ENCODE measurements around the gene NEFH. TPM values are rescaled to one million over a fixed set of nuclear protein-coding genes. Genes with fewer than 3 reads are reported as not detected.

Gene NEFH
- total RNA-seq, 1 donor from 2014 or later = 1.3 TPM

DNA sequence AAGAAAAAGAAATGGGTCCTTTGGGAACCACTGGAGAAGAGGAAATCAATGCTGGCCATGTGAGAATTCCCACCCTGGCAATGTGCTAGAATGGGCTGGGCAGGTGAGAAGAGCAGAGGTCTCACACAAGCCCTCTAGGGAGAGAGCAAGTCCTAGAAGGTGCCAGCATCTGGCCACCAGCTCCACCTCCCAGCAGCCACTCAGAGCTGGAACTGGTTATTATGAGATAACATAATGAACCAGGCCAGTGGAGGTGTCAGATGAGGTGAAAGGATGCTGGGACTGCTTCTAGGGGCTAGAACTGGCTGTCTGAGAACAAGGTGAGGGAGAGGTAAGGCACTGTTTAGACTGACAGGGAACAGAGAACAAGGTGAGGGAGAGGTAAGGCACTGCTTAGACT, 29.3 kb downstream of the NEFH start:
- no peak for DNase-seq

DNA sequence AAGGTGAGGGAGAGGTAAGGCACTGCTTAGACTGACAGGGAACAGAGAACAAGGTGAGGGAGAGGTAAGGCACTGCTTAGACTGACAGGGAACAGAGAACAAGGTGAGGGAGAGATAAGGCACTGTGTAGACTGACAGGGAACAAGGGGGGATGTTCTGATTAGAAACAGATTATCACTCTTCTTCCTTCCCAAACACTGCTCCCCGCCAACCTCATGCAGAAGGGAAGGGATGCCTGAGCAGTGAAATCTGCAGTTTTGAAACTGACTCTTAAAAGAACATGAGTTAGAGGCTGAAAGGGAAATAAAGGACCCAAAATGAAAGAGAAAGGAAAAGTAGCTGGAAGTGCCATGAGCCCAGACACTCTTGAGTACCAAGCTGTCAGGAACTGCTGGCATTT, 29.8 kb downstream of the NEFH start:
- DNase-seq = no peak

DNA sequence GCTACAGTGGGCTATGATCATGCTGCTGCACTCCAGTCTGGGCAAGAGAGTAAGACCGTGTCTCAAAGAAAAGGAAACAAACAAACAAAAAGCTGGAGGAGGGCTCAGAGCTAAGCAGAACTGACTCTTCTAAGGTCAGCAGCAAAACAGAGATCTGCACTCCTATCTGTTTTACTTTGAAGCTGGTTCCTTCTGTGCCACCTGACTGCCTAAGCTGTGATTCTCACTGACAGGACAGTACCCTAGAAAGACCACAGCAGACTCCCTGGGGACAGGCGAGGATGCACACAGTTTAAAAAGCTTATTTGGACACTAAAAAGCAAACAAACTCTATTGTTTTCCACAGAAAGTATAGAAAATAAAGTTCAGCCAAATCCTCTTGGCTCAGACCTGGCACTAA, 30.5 kb downstream of the NEFH start:
- DNase-seq = no peak

DNA sequence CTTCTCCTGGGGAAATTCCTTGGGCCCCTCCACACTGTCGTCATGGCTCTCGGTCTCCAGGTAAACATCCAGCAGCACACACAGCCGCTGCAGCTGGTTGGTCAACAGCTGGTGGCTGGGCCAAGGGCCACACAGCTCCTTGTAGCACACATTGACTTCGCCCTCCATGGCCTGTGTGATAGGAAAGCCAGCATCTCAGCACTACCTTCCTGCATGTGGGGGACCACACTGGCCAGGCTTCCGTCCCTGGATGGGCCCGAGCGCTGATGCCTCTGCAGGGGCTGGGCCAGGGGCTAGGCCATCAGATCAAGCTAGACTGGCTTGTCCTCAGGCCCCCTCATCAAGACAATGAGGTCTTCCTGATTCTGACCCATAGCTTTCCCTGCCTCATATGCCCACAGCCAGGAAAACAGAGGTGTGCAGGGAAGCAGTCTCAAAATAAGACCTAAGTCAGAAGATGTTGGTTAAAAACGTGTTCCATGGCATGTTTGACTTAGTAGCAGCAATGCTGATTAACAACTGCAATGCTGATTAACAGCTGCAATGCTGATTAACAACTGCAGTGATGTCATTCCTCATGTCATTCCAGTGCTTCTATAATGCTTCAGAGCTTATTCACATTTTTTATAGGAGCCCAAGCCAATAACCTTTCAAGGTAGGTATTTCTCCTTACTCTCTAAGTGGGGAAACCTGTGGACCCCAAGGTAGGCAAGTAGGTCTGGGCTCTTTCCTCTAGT, 31.3 kb downstream of the NEFH start:
- no peak for DNase-seq

DNA sequence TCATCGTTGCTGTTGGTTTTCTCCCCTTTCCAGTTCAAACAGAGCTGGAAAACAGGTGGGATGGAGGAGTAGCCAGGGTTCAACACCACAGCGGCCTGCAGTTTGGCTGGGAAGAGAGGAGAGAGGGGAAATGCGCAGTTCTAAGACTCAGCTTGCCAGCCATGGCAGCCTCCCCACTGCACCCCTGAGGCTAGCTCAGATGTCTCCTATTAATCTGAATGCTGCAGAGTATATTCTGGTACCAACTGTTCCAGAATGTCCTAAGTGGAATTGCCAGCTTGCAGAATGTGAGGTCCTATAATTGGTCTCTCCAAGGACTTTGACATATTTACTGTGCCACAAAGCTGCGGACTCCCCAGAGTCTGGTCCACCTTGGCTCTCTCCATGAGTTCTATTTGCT, 32.0 kb downstream of the NEFH start:
- no peak for DNase-seq

DNA sequence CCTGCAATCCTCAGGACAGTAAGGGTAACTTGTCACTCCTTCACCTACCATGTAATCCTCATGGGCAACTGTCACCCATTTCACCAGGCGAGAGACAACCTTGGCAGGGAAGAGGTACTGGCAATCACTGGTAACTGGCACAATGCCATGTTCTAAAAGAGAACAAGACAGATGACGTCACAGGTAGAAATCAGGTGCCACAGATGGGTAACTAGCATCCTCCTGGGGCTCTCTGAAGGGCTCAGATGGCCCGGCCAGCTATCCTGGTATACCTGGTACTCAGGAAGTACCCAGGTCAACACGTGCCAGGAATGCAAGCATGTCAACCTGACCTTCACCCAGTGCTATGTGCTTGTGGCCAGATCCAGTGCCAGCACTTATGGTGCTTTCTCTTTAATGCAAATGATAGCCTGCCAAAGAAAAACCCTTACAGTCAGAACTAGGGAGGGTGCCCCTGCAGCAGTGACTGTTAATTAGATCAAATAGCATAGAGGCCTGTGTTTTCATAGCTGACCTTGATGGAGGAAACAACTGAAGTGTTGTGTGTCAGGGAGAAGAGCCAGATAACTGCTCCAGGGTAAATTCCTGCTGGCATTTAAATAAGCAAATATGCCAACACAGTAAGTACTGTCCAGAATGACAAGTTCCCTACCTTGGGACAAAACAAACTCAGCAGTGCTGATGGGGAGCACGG, 37.3 kb downstream of the NEFH start:
- DNase-seq = no peak

DNA sequence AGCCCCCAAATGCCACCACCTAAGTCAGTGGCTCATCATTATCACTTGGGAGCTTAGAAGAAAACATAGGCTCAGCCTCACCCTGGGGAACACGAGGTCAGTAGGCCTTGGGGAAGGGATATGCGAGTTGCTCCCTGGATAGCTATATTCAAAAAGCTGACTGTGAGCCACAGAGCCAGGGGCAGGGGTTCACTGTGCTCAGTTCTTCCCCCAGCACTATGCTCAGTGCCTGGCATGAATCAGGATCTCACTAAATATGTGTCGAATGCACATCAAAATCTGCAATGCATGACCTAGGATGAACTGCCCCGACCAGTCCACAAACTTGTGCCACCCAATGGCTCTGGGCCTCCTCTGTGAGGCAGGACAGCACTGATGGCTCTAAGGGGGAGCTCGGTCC, 38.4 kb downstream of the NEFH start:
- DNase-seq = no peak

DNA sequence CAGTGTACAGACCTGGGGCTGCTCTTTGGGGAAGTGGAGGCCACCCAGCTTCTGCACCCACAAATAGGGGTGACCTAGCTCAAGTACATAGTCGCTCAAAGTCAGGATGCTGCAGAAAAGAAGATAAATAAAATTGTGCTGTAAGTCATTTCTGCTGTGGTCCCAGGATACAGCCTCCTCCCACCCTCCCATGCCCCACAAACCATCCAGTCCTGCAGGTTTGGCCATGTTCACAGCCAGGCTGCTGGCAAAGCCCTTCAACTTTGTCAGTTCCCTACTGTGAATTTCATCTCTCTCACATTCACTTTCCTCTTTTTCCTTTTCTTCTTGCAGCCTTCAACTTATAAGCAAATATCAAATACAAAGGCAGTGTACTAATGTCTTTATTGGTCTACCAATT, 40.0 kb downstream of the NEFH start:
- DNase-seq = no peak

DNA sequence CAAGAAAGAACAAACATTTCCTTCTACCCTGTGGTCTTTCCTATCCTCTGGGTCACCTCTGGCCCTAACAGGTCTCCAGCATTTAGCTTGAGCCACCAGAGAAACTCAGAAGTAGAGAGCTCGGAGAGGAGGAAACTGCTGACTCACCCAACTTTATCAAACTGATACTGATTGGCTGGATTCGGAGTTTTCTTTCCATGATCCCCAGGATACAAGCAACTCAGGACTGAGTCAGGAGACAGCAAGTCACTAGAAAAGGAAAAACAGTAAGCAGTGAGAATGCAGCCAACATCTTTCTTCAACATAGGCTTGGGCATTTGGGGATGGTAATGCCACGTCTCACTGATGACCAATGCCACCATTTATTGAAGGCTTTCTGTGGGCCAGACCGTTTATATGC, 40.8 kb downstream of the NEFH start:
- no peak for DNase-seq

DNA sequence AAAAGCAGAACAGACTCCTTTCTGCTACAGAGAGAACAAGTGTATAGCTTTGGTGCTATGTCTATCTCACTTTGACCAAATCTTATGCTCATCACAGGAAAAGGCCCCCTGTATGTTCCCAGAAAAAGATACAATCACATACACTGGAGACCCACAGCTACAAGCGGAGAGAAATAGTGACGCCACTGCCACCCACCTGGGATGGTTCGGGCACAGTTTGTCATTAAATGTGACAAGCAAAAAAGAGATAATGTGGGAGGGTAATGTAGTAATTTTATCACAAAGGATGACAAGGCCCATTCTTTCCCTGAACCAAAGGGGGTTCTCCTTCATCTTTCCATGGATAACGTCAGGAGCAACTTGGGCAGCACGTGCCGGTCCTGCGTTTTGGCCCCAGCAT, 41.5 kb downstream of the NEFH start:
- no peak for DNase-seq

DNA sequence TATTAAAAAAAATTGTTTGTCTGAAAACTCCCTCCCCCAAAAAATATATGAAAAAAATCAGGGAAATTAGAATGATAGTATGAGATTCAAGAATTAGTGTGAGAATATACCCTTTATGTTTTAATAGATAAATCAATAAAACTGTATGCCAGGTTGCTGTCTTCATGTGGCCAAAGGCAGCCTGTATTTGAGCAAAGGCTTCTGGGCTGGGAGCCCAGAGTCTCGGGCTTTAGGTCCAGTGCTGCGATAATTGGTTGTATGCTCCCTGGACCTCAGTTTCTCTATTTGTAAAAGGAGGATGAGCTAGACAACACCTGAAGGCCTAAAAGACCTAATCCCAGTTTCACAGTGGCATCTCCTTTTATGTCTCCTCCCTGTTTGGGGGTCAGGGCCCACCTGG, 43.7 kb downstream of the NEFH start:
- no peak for DNase-seq

DNA sequence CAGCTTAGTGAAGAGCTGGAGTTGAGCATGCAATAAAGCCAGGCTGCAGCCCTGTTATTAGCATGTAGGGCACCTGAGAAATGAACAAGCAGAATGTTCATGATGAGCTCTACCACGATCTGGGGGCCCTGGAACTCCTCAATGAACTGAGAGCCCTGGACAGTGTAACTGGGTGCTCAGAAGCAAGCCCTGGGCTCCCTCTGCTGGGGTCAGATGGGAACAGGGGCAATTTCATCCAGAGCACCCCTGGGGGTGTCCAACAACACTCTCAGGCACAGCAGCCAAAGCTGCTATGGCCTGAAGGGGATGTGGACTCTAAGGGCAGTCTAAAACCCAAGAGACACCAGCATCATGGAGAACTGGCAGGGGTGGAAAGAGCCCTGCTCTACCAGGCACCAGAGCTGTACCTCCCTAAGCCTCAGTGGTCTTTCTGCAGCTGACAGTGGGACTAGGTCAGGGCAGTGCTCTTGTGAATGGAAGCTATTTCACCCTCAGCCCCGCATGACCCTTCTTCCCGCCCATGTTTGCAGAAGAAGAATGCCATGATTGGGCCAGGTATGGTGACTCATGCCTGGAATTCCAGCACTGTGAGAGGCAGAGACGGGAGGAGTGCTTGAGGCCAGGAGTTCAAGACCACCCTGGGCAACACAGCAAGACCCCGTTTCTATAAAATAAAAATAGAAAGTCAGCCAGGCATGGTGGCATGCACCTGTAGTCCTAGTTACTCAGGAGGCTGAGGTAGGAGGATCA, 44.6 kb downstream of the NEFH start:
- no peak for DNase-seq

DNA sequence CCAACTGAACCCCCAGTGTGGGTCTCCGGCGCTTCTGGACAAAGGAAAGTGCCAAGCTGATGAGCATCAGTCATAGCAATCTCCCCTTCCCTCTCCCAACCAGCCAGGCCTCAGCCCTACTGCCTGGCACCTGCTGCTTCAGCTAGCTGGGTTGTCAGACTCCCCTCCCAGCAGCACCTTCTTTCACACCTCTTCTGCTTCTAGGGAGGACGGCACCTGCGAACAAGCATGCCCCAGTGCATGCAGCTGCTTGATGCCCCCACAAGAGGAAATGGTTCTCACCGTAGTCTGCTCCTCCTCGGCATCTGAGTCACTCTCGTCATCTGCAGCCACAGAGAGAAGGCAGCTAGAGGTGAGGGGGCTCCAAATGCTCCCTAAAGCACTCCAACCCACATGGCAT, 48.1 kb downstream of the NEFH start:
- no peak for DNase-seq

DNA sequence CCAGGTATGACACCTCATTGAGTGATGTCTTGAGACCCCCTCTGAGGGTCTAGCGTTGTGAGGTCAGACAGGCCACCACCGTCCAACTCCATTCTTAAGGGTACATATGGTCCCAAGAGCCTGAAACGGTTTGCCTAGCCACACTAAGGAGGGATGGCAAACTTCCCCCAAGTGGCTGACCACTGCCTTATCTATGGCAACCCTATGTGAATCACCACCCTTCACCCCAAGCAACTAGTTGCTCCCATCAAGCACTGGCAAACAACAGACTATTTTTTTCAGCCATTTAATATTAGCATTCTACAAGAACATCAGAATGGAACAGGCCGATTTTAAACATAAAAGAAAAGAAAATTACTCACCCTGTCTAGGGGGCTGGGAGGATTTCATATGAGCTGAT, 50.7 kb downstream of the NEFH start:
- DNase-seq = no peak

DNA sequence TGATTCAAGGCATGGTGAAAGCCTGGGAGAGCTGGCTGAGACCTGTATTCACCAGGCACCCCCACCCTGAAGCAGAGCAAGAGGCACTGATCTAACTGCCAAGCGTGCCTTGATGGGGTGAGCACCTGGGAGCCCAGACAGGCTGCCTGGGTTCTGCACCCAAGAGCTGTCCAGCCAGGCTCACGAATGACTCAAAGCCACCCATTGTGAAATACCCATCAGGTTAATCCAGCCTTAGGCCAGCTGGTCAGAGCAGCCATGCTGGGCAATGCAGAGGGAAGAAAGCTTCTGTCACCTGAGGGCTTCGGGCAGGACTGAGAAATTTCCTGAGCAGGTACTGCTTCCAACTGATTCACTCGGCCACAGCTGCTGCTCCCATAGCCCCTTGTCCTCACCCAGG, 51.4 kb downstream of the NEFH start:
- no peak for DNase-seq

DNA sequence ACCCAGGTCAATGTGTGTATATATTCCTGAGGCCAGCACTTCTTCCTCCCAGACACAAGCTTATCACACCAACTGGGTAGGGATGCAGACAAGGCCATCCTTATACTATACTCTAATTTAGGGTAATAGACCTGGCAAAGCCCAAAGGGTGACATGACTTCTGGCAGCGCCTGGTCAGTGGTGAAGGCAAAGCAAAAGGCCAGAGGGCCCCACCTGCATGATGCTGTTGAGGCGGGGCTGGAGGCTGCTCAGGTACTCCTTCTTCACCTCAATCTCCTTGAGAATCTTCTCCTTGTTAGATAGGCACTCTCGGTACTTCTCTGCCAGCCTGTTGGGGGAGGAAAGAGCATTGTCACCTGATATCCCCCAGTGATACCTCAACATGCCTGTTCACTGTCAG, 56.4 kb downstream of the NEFH start:
- DNase-seq = no peak

DNA sequence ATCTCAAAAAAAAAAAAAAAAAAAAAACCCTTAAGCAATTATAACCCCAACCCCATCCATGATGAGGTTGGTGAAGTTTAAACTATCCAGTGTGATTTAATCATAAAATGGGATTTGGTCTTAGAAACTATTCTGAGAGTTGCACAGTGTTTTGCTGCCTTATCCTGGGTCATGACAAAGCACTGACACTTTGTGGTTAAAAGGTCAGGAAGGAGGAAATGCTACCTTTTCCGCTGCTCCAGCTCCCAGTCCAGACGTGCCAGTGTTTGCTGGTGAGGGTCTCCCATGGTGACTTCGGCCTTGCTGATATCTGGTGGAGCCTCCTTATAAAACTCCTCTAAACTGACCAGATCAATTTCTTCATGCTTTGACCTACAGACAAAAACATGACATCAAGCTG, 59.1 kb downstream of the NEFH start:
- DNase-seq = no peak

Other genes with a start within 250 kb of the NEFH start
- 9.0 TPM for gene RHBDD3, start 212.2 kb upstream of the NEFH start, total RNA-seq
- 117 TPM for gene EWSR1, start 211.9 kb upstream of the NEFH start, total RNA-seq
- gene GAS2L1, start 173.6 kb upstream of the NEFH start, total RNA-seq = 5.7 TPM
- 0.39 TPM for gene RASL10A, start 164.5 kb upstream of the NEFH start, total RNA-seq
- 27.0 TPM for gene AP1B1, start 91.6 kb upstream of the NEFH start, total RNA-seq
- gene RFPL1, start 41.6 kb upstream of the NEFH start, total RNA-seq = not detected
- gene THOC5, start 73.5 kb downstream of the NEFH start, total RNA-seq = 25.4 TPM
- 18.4 TPM for gene NIPSNAP1, start 100.9 kb downstream of the NEFH start, total RNA-seq
- gene NF2, start 123.4 kb downstream of the NEFH start, total RNA-seq = 20.3 TPM
- gene CABP7, start 239.8 kb downstream of the NEFH start, total RNA-seq = 0.10 TPM

Data from skin of body (tissue), 2 donors.